NCI-H1092 (cell line): ENCODE results near the gene SLC25A38.

Experiments used
- DNase-seq: peaks from one replicate; lab custom pipeline; 2025; lab: John Stamatoyannopoulos, UW

The SLC25A38 gene

GRCh38 chr3:39376959-39377634, 6.1 kb upstream of the SLC25A38 start:
- DNase-seq, result no peak

- DNase-seq, result no peak
Measured at GRCh38 chr3:39378088-39378487, 5.1 kb upstream of the SLC25A38 start.

DNA sequence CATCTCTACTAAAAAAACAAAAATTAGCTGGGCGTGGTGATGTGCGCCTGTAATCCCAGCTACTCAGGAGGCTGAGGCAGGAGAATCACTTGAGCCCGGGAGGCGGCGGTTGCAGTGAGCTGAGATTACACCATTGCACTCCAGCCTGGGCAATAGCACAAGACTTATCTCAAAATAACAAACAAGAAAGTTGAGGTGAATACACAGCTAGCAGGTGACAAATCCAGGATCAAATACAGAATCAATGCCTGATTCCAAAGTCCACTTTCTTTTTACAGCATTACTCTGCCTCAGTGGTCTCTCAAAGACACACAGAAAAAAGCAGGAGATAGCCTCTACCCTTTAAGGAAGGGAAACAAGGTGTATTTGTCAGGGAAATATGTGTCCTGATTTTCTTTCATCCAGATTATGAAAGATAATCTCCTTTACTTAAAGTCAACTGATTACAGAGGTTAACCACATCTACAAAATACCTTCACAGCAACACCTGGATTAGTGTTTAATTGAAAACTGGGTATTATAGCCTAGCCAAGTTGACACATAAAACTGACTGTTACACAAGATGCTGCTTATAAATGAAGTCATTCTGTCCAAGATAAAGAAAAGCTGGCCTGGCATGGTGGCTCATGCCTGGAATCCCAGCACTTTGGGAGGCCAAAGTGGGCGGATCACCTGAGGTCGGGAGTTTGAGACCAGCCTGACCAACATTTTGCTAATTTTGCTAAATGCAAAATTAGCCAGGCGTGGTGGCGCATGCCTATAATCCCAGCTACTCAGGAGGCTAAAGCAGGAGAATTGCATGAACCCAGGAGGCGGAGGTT, 4.0 kb upstream of the SLC25A38 start:
- DNase-seq, result no peak

DNA sequence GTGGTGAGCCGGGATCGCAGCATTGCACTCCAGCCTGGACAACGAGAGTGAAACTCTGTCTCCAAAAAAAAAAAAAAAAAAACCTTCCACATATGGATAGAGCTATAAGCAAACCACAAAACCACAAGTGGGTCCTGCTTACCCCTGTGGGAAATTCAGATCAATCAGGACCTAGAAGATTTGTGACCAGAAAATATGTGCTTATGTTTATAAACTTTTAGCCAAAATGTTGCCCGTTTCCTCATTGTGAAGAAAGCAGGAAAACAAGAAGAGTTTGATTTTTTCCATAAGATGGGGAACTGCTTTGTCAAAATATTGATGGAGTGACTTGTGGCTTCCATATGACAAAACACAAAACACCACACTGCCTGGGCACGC, 3.4 kb upstream of the SLC25A38 start:
- no peak for DNase-seq

DNA sequence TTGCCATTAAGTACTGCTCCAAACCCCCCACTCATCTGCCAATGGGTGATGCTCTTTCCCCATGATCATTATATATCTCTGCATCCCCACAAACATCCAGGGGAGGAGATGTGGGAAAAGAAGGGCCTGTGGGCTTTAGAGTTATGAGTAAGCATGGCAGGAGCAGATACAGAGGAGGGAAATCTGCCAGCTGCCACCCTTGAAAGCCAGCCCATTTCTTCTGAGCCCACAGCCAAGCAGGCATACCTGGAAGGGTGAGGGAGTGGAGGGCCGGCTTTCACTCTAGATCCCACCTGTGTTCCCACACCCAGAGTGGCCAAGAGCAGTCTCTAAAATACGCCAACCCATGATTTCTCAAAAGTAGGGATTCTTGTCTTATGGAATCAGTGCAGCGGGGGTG, 1.7 kb upstream of the SLC25A38 start:
- DNase-seq, result no peak

GRCh38 chr3:39383881-39384664, 903 bp downstream of the SLC25A38 start:
- DNase-seq, result no peak

DNA sequence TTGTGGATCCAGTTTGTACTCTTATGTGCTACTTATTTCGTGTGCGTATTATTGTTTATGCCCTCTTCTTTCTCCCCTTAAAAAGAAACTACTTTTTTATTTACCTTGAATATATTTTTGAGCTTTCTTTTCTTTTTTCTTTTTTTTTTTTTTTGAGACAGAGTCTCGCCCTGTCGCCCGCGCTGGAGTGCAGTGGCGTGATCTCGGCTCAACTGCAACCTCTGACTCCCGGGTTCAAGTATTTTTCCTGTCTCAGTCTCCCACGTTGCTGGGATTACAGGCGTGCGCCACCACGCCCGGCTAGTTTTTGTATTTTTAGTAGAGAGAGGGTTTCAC, 1.5 kb downstream of the SLC25A38 start:
- DNase-seq, result no peak

DNA sequence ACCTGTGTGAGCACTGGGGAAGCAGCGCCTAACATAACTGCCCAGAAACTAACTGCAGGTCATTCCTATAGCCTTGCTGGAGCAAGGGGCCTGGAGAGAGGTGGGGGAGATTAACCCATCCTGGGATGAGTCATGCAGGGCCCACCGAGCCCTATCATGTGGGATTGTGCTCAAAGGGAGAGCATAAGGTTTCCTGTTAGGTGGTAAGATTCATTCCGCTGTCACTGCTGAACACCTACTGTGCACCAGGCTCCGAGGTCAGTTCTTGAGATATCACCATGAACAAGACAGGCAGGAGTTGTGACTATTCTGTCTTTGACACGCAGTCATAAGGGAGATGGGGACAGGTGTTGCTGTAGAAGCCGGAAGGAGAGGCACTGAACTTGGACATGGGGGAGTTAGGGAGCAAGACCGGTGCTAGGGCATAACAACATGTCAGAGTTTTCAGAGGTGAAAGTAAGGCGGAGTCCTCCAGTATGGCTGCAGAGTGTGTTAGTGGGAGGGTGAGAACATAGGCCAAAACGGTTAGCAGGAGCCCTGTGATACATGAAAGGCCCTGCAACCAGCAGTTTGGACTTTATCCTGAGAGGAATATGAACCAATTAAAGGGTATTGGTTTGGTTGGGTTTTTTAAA, 2.4 kb downstream of the SLC25A38 start:
- DNase-seq, result no peak

DNA sequence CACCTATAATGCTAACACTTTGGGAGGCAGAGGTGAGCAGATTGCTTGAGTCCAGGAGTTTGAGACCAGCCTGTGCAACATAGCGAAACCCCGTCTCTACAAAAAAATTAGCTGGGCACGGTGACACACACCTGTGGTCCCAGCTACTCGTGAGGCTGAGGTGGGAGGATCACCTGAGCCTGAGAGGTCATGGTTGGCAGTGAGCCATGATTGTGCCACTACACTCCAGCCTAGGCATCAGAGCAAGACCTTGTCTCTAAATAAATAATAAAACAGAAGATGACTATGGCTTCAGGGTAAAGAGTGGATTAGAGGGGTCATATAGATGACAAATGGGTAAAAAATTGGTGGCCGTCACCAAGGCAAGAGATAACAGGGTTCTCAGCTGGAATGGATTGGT, 3.1 kb downstream of the SLC25A38 start:
- no peak for DNase-seq

GRCh38 chr3:39387411-39387975, 4.3 kb downstream of the SLC25A38 start:
- DNase-seq, result no peak

DNA sequence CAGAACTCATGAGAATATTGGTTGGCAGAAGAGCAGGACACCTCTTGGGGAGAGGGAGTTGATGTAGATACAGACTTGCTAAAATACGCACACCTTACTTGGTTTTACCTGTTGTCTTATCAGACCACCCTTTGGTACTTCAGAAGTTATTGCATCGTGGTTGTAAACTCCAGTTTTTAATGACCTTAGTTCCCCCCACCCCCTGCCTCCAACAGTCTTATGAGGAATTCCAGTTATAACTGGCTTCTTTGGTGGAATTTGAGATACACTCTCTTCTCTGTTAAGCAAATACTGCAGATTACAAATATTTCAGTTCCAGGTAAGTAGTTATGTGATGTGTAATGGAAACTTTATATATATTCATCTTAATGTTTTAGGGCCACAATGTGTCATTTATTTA, 5.0 kb downstream of the SLC25A38 start:
- DNase-seq, result no peak

GRCh38 chr3:39388741-39389248, 5.6 kb downstream of the SLC25A38 start:
- no peak for DNase-seq

DNA sequence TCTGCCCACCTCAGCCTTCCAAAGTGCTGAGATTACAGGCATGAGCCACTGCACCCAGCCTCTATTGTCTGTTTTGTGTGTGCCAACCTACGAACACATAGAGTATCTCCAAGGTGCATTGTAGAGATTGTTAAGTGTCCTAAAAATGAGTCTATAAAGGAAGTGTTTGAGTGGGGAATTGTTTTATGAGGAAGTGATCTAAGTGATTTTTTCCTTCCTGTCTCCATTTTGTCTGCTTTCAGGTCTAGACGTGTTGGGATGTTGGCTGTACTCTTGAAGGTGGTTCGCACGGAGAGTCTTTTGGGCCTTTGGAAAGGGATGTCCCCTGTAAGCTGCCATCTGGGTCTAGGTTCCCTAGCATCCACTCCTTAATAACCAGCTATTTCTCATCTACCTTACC, 7.0 kb downstream of the SLC25A38 start:
- no peak for DNase-seq

DNA sequence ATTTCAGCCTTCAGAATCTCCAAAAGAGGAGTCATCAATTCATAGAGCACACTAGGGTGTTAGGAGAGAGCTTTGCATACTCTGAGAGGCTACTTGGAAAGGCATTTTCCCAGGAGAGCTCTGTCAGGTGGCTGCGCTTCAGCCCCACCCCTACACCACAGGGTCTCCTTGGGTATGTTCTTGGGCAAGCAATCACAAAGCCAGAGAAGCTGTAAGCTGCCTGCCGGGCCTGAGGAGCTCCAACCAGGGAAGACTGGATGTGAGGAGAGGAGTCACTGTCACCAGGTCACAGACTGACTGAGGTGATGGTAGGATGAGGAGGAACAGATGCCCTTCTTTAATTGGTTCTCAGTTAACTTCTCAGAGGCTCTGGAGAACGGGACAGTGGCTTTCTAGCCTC, 13.5 kb downstream of the SLC25A38 start:
- no peak for DNase-seq

GRCh38 chr3:39398700-39399099, 15.5 kb downstream of the SLC25A38 start:
- no peak for DNase-seq

DNA sequence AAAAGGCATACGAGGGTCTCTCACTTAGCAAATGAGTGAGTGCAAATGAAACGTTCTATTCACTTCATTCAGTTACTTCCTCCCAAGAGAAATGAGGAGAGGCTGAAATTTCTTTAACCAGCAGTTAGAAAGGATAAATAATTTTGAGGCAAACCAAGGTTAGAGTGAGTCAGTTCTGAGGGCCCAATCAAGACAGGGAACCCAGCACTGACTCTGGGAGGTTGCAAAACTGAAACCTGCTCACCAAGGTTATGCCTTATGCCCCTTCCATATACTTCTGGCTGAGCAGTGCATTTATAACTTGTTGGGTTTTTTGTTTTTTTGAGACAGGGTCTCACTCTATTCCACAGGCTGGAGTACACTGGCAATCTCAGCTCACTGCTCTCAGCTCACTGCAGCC, 18.8 kb downstream of the SLC25A38 start:
- no peak for DNase-seq

- DNase-seq, result no peak
Measured at GRCh38 chr3:39404943-39405686, 21.9 kb downstream of the SLC25A38 start.

DNA sequence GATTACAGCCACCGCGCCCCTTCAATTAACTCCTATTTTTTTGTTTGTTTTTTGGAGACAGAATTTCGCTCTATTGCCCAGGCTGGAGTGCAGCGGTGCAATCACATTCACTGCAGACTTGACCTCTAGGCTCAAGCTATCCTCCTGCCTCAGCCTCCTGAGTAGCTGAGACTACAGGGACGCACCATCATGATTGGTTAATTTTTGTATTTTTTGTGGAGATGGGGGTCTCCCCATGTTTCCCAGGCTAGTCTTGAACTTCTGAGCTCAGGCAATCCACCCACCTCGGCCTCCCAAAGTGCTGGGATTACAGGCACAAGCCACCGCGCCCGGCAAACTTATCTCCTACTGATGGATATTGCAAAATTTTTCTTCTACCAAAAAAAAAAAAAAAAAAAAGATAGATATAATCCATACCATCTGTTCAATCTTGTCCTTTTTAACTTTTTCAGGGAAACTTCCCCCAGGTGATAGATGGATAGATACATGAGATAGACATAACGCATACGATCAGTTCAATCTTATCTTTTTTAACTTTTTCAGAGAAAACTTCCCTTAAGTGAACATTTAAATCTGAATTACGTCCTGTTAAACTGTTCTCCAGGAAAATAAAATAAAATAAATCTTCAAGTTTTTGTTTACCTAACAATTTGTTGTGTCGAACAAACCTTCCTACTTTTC, 22.7 kb downstream of the SLC25A38 start:
- no peak for DNase-seq

GRCh38 chr3:39406368-39407258, 23.4 kb downstream of the SLC25A38 start, which contains the start of gene RPSA:
RPSA (plus strand) TSS chr3:39406720; CDS start chr3:39407654, 934 bp downstream.
- peak; percentile 90 for DNase-seq

- DNase-seq, result no peak
Measured at GRCh38 chr3:39407259-39407629, 24.1 kb downstream of the SLC25A38 start.
